Stimulated activated CD4-positive, alpha-beta T cell treated with anti-CD3 and anti-CD28 coated beads, Interleukin-12 subunit alpha, Interleukin-12 subunit beta, amount 100 ng/mL, for 4 hours (primary cell): ENCODE measurements around the gene INTS1.

Source experiments
- DNase-seq: peaks from one replicate; pipeline ENCODE4 v3.0.0-alpha.2; 2020

Gene INTS1

GRCh38 chr7:1542841-1543747, 38.9 kb upstream of the INTS1 start:
- DNase-seq: no peak

GRCh38 chr7:1542329-1542728, 38.1 kb upstream of the INTS1 start:
- no peak for DNase-seq

DNA sequence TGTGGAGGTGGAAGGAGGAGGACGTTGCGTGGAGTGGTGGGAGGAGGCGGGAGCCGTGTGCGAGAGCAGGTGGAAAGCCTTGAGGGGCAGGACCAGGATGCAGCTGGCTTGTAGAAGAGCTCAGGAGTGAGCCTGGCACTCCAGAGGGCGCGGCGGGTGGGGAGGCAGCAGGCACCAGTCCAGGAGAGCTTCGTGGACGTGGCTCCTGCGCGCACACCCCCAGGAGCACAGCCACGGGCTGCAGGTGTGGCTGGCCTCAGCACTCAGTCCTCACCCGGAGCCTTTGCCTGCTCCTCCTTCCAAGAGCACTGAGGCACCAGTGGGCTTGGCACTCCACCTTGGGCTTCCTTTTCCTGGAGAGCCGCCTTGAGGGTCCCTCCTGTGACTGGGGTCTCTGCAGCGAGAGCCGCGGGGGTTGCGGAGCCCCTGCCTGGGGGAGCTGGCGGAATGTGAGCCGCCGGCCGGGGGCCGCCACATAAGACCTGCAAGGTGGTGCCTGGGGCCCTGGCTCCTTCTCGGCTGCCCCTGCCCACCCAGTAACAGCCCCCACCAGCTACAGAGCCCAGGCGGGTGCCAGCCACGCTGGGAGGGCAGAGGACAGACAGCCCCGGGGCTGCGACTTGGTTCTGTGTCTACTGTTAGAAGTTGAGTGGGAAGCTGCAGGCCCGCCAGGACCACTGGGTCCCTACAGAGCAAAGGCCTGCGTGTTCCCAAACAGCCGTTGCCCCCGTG, 37.4 kb upstream of the INTS1 start:
- DNase-seq: no peak

DNA sequence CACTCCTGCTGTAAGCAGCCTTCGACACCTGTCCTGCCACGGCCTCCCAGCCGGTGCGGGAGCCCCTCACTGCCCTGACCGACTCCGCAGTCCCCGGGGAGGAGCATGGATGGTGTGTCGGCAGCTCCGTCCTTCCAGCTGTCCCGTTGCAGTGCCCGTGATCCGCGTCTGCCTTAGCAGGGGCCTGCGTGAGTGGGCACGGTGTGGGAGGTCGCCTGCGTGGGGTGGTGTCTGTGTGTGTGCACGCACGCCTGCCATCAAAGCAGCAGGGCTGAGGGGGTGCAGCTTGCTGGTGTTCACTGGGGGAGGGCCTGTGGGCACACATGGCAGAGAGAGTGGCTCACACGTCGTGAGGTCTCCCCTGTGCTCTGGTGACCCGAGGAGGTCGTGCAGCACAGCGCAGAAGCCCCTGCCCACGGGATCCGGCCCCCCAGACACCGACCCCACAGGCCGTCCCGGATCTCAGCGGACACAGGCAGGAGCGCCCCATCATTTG, 36.6 kb upstream of the INTS1 start:
- no peak for DNase-seq

GRCh38 chr7:1539882-1540775, 35.9 kb upstream of the INTS1 start:
- no peak for DNase-seq

GRCh38 chr7:1539181-1539881, 35.1 kb upstream of the INTS1 start:
- no peak for DNase-seq

GRCh38 chr7:1538544-1539180, 34.5 kb upstream of the INTS1 start:
- DNase-seq: no peak

DNA sequence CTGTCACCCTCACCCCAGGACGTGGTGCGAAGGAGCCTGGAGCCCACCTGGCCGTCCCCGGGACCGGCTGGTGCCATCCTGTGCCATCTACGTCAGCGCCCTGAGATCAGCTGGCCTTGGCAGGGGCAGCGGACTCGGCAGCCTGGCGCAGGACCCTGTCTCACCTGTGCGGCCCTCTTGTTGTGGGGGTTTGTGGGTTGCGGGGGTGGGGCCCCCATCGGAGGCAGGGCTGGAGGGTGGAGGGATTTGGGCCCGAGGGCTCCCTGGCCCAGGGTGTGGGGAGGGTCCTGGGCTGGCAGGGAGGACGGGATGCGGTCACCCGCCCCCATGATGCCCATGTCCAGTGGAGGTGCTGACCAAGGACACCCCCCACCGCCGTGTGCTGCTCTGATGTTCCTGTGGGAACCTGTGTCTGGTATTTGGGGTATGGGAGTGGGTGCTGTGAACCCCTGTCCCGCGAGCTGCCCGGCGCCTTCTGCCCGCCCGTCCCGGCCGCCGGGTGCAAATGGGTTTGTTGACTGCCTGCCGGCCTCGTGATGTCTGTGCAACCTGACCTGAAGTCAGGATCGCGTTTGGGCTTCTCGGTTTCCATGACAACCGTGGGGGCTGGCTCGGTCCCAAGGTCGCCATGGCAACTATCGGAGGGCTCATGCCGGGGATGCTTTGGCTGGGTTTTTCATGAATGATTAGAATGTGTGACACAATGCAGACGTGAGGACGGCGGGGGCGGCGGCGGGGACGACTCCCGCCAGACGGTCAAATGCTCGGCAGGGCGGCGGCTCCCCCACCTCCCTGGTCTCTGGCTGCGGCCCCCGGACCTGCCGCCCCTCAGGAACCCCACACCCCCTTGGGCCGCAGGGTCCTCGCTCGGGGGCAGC, 33.6 kb upstream of the INTS1 start:
- DNase-seq: no peak

DNA sequence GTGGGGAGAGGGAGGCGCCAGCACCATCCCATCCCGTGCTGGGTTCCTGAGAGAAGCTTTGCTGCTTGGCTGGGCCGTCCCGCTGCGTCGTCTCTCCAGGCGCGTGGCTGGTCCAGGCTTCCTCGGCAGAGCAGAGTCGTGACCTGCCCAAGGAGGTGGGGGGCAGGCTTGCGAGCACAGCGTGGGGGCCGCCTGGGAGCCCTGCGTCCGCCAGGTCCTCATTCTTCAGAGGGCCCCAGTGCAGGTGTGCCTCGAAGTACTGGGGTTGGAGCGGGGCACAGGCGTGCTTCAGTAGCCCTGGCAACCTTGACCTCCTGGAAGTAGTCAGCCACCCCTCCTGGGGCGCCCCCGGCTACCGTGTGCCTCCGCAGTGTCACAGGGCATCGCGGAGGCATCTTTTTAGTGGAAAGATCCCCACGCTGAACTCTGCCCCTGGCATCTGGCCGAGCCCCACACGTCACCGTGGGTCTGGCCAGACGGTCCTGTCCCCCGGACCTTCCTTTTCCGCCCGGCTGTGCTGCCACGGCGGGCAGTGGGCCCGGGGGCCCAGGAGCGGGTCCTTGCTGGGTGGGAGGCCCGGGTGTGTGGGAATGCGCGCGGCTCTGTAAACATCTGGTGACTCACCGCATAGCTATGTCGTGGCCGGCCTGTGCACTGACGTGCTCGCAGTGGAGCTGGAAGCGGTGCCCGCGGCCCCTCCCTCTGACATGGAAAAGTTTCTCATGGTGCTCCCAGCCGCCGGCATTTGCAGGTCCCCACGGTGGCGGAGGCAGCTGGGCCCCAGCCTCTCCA, 32.8 kb upstream of the INTS1 start:
- no peak for DNase-seq

DNA sequence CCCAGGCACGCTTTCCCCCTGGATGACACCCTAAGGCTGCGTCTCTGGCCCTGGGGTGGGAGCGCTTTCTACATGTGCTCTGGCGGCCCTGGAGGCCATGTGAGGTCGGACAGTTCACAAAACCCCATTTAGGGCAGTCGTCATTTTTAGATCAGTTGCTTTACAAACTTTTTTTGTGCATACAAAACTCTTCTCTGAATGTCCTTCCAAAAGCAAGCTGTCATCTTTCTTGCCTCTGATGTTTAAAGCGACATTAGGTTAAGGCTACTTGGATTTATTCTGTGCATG, 32.2 kb upstream of the INTS1 start:
- DNase-seq: no peak

DNA sequence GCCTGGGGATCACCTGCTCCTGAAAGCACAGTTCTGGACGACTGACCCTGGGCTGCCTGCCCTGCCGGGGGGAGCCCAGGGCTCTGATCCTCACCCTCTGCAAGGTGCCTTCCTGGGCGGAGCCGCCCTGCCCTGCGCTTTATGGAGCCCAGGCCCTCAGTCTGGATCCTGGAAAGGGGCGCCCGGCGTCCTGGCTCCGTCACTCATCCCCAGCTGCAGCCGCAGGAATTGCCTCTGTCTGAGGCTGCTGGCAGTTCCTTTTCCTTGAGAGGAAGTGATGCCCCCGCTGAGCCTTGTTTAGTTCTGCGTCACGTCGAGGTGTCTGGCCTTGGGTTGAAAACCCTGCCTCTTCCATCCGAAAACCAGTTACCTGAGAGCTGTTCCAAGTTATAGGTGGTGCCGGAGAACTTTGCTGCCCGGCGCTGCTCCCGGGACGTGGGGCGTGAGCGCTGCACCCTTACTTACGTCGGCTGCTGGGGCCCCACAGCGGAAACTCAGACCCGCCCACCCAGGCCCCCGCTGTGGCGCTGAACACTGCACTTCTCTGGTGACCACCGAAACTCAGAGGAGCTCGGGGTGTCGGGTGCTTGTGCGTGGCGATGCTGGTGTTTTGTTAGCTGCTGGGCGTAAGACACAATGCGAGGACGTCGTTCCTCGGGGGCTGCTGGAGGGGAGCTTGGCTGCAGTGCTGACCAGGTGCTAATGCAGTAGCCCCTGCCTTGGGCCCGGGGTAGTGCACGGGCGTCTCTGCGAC, 31.7 kb upstream of the INTS1 start:
- DNase-seq: no peak

- DNase-seq: no peak
Observed at GRCh38 chr7:1535100-1535458, 30.9 kb upstream of the INTS1 start.

GRCh38 chr7:1534330-1535099, 30.3 kb upstream of the INTS1 start:
- DNase-seq: no peak

DNA sequence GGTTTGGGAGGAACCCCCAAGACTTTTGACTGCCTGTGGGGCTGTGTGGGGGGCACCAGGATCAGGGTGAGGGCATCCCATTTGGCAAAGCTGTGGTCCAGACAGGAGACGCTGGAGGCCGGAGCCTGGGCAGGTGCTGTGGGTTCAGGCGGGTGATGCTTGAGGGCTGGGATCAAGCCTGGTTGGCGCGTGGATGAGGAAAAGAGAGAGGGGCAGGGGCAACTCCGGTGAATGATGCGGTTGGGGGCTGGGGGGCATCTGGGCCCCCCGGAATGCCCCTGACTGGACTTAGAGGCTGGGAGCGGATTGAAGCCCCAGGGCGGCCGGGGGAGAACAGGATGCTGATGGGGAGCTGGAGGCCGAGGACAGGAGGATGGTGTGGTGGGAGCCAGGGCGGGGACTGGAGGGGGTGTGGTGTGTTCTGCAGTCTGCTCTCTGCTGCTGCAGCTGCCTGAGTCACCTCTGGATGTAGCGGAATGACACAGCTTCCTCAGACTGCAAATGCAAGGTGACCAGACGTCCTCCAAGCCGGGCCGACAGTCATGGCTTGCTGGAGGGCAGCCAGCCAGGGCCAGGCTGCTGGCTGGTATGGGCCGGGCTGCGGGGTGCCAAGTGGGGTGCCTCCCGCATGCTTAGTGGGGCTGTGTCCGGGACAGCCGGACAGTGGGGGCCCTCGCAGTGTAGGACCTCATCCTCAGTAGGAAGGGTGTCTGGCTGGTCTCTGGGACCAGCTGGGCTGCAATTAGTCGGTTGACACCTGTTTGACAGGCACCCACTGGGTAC, 29.5 kb upstream of the INTS1 start:
- no peak for DNase-seq

- DNase-seq: no peak
Observed at GRCh38 chr7:1533255-1533546, 29.0 kb upstream of the INTS1 start.

GRCh38 chr7:1532456-1533254, 28.5 kb upstream of the INTS1 start:
- peak; percentile 44 for DNase-seq

GRCh38 chr7:1531979-1532455, 27.8 kb upstream of the INTS1 start:
- DNase-seq: no peak
